ENCODE results near the gene AJM1.

DNA sequence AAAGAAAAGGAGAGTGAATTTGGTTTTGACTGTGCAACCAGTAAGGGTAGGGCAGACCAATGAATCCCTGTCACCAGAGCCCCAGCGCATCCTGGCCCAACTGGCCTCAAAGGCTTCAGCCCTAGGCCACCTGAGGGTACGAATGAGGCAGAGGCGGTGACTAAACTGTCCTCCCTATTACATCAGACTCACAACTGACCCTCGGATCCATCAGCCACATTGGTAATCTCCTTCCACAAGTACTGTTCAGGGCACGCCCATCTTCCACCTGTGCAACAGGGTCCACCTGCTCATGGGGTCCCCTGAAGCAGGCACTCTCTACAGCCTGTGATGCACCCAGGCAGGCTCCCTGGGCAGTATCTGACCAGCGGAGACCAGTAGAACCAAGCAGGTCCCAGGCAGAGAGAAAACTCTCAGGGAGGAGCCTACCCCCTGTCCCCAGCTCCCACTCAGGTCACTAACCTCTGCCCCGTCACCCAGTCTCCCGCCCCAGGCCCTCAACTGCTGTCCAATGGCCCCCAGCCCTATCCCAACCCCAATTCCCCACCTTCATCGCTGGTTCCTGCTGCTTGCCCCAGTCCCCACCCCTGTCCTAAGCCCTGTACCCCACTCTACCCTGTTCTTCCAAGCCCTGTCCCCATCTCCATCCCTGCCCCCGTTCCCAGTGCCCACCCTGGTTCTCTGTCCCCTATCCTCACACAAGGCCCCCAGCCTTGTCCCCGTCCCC is 22.9 kb downstream of the AJM1 start:
- TF ChIP-seq, protein P1, sequence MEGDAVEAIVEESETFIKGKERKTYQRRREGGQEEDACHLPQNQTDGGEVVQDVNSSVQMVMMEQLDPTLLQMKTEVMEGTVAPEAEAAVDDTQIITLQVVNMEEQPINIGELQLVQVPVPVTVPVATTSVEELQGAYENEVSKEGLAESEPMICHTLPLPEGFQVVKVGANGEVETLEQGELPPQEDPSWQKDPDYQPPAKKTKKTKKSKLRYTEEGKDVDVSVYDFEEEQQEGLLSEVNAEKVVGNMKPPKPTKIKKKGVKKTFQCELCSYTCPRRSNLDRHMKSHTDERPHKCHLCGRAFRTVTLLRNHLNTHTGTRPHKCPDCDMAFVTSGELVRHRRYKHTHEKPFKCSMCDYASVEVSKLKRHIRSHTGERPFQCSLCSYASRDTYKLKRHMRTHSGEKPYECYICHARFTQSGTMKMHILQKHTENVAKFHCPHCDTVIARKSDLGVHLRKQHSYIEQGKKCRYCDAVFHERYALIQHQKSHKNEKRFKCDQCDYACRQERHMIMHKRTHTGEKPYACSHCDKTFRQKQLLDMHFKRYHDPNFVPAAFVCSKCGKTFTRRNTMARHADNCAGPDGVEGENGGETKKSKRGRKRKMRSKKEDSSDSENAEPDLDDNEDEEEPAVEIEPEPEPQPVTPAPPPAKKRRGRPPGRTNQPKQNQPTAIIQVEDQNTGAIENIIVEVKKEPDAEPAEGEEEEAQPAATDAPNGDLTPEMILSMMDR (IDR thresholded peaks at IDR 0.05; ENCODE audit: poor library complexity, severe bottlenecking): no peak
- TF ChIP-seq MXI1 (conservative IDR thresholded peaks at IDR 0.05; ENCODE audit: poor library complexity, severe bottlenecking) (no peak), EP300 (conservative IDR thresholded peaks at IDR 0.05; ENCODE audit: poor library complexity, severe bottlenecking) (no peak)
